AG10803 (cell line): ENCODE results near the gene HUWE1.

Experiments
- DNase-seq: peaks from one replicate; pipeline ENCODE4 v3.0.0; 2010; ENCODE audit warnings: low read depth
- H3K4me3 ChIP-seq: 2 replicates; pipeline ENCODE4 v1.5.1; 2011; ENCODE audit warnings: mild to moderate bottlenecking, low read length, control low read depth
- TF ChIP-seq, protein P1 (sequence below): conservative IDR thresholded peaks from 2 replicates; pipeline ENCODE4 v1.5.1; 2011; ENCODE audit warnings: mild to moderate bottlenecking, low read length, control low read depth, inconsistent platforms

HUWE1 gene

GRCh38 chrX:53718073-53718472, 31.6 kb upstream of the HUWE1 start:
- TF ChIP-seq, protein P1, sequence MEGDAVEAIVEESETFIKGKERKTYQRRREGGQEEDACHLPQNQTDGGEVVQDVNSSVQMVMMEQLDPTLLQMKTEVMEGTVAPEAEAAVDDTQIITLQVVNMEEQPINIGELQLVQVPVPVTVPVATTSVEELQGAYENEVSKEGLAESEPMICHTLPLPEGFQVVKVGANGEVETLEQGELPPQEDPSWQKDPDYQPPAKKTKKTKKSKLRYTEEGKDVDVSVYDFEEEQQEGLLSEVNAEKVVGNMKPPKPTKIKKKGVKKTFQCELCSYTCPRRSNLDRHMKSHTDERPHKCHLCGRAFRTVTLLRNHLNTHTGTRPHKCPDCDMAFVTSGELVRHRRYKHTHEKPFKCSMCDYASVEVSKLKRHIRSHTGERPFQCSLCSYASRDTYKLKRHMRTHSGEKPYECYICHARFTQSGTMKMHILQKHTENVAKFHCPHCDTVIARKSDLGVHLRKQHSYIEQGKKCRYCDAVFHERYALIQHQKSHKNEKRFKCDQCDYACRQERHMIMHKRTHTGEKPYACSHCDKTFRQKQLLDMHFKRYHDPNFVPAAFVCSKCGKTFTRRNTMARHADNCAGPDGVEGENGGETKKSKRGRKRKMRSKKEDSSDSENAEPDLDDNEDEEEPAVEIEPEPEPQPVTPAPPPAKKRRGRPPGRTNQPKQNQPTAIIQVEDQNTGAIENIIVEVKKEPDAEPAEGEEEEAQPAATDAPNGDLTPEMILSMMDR = no peak
- H3K4me3 ChIP-seq = no peak overlapping the region
- no peak for DNase-seq

GRCh38 chrX:53717205-53717604, 30.7 kb upstream of the HUWE1 start:
- DNase-seq = no peak
- H3K4me3 ChIP-seq = no peak overlapping the region
- TF ChIP-seq, protein P1 = no peak

DNA sequence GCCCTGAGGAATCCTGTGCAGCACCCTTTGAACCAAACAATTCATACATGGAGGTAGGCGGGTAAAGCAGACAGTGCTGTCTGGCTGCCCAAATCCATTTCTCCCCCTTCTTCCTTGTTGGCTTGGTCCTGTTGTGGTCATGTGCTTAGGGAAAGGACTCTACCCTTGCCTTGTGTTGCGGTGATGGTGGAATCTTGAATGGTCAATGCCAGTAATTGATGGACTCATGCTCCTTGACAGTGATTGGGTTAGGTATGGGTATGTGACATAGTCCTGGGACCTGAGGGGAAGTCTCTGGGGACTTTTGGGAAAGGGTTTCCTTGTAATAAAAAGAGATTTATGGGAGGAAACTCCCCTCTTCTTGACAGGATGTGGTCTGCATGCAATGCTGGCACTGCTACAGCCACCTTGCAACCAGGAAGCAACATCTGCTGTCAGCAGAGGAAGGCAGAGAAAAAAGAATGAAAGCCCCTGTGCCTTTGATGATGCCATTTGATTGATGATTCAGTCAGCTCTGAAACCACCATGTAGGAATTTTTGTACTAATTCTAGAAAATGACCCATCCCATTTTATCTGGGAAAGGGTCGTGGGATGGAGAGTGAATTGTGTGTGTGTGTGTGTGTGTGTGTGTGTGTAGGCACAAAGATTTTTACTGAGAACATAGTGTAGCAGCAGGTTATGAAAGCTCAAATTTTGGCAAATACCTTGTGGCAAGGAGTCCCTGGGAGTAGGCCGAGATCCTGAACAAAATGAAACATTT, 30.0 kb upstream of the HUWE1 start:
- TF ChIP-seq, protein P1 = no peak
- peak; percentile 49 for DNase-seq
- H3K4me3 ChIP-seq = no peak overlapping the region

- TF ChIP-seq, protein P1 = no peak
- no peak overlapping the region for H3K4me3 ChIP-seq
- no peak for DNase-seq
Observed at GRCh38 chrX:53715346-53715924, 28.9 kb upstream of the HUWE1 start.

- no peak for DNase-seq
- no peak overlapping the region for H3K4me3 ChIP-seq
Observed at GRCh38 chrX:53714580-53715345, 28.2 kb upstream of the HUWE1 start.

DNA sequence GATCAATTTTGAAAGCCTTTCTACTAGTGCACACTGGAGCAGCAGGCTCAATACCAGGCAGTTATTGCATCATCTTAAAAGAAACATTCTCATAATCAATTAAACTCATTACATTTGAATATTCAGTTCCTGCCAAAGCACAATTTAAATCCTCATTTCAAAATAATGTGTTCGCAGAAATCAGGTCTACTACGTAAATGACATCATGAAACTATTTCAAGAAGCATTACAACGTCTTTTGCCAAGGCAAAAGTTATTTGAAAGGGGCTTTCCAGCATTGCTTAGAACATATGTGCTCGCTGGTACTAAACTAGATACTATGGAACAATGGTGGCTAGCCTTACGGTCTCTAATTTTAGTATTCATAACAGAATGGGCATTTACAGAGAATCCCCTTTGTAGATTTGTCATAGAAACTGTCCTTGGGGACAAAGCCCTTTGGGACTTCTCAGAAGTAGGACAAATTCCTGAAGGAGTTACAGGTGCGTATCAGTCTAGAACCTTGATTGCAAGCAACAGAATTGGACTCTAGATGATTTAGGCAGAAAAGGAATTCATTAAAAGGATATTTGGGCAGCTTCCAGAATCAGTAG, 27.6 kb upstream of the HUWE1 start:
- no peak overlapping the region for H3K4me3 ChIP-seq
- TF ChIP-seq, protein P1 = no peak

More at GRCh38 chrX:53714580-53715345, 28.2 kb upstream of the HUWE1 start:
- TF ChIP-seq, protein P1 = no peak

More for the DNA sequence above, 27.6 kb upstream of the HUWE1 start:
- DNase-seq = peak; percentile 3
